SK-N-MC (cell line): ENCODE measurements around the gene AQP2.

Source experiments
- DNase-seq: peaks from one replicate; pipeline ENCODE4 v3.0.0-alpha.2; 2011; ENCODE audit warnings: low read depth, low spot score
- H3K27ac ChIP-seq: fragments of 200-600 bp; sonication (generic); 2 replicates; pipeline ENCODE4 v1.5.1; 2016; ENCODE audit warnings: mixed run types
- H3K36me3 ChIP-seq: fragments of 200-600 bp; sonication (generic); 2 replicates; pipeline ENCODE4 v1.6.1; 2017; ENCODE audit warnings: antibody characterized with exemption, low read length, mixed read lengths; ENCODE audit not compliant: insufficient read depth
- H3K4me3 ChIP-seq: fragments of 200-600 bp; sonication (generic); 2 replicates; pipeline ENCODE4 v1.5.1; 2016
- H3K9ac ChIP-seq: fragments of 200-600 bp; sonication (generic); 2 replicates; pipeline ENCODE4 v1.8.0; 2017; ENCODE audit warnings: mixed run types, mixed read lengths; ENCODE audit not compliant: insufficient read length
- H3K9me3 ChIP-seq: fragments of 200-600 bp; sonication (generic); 2 replicates; pipeline ENCODE4 v1.6.1; 2017; ENCODE audit warnings: low read depth, mild to moderate bottlenecking, antibody characterized with exemption, low read length, moderate library complexity, mixed read lengths
- EZH2 ChIP-seq: fragments of 200-600 bp; sonication (generic); IDR thresholded peaks from one replicate; pipeline ENCODE4 v1.6.1; 2017; ENCODE audit warnings: antibody characterized with exemption
- FOXP2 ChIP-seq: optimal IDR thresholded peaks from 2 replicates; pipeline ENCODE3; 2011; ENCODE audit warnings: mild to moderate bottlenecking, moderate library complexity; ENCODE audit not compliant: insufficient read depth; ENCODE audit errors: extremely low read length, control extremely low read depth
- POLR2AphosphoS5 ChIP-seq: IDR thresholded peaks from 2 replicates; pipeline ENCODE4 v1.6.1; 2012; ENCODE audit warnings: mild to moderate bottlenecking, low read depth, low read length, borderline replicate concordance

AQP2 gene

GRCh38 chr12:49916129-49916919, 34.2 kb upstream of the AQP2 start:
- Histone ChIP-seq H3K36me3 (no peaks in the 10 kb centered on the region), H3K9me3 (no peaks in the 10 kb centered on the region), H3K9ac (no peak overlapping the region), H3K27ac (no peak overlapping the region), H3K4me3 (no peak overlapping the region)
- TF ChIP-seq EZH2 (no peak), POLR2AphosphoS5 (no peak), FOXP2 (no peak)
- no peak for DNase-seq

- Histone ChIP-seq H3K27ac (no peak overlapping the region), H3K9me3 (no peaks in the 10 kb centered on the region), H3K36me3 (no peaks in the 10 kb centered on the region), H3K4me3 (0 out of 2 replicates have a peak overlapping the region, but pooled peaks have one; percentile 16), H3K9ac (no peak overlapping the region)
- DNase-seq, result no peak
- TF ChIP-seq FOXP2 (no peak), POLR2AphosphoS5 (no peak), EZH2 (no peak)
Observed at GRCh38 chr12:49917166-49917787, 33.3 kb upstream of the AQP2 start.

GRCh38 chr12:49917788-49918173, 32.8 kb upstream of the AQP2 start:
- no peak for DNase-seq
- H3K9ac ChIP-seq, result no peak overlapping the region
- H3K9me3 ChIP-seq, result no peaks in the 10 kb centered on the region
- no peaks in the 10 kb centered on the region for H3K36me3 ChIP-seq
- no peak overlapping the region for H3K4me3 ChIP-seq
- no peak overlapping the region for H3K27ac ChIP-seq
- TF ChIP-seq FOXP2, result no peak
- TF ChIP-seq EZH2, result no peak
- TF ChIP-seq POLR2AphosphoS5, result no peak

- TF ChIP-seq POLR2AphosphoS5 (no peak), EZH2 (no peak), FOXP2 (no peak)
- no peaks in the 10 kb centered on the region for H3K9me3 ChIP-seq
- H3K4me3 ChIP-seq, result no peak overlapping the region
- H3K36me3 ChIP-seq, result no peaks in the 10 kb centered on the region
- no peak overlapping the region for H3K27ac ChIP-seq
- no peak for DNase-seq
- no peak overlapping the region for H3K9ac ChIP-seq
Observed at GRCh38 chr12:49920241-49920914, 30.2 kb upstream of the AQP2 start.

GRCh38 chr12:49920915-49921286, 29.6 kb upstream of the AQP2 start:
- no peak overlapping the region for H3K4me3 ChIP-seq
- H3K27ac ChIP-seq, result no peak overlapping the region
- TF ChIP-seq POLR2AphosphoS5, result no peak
- TF ChIP-seq EZH2, result no peak
- no peak for TF ChIP-seq FOXP2
- no peaks in the 10 kb centered on the region for H3K36me3 ChIP-seq
- H3K9me3 ChIP-seq, result no peaks in the 10 kb centered on the region
- H3K9ac ChIP-seq, result no peak overlapping the region
- DNase-seq, result no peak

GRCh38 chr12:49921299-49921698, 29.2 kb upstream of the AQP2 start:
- no peak for TF ChIP-seq EZH2
- TF ChIP-seq FOXP2, result no peak
- no peak for TF ChIP-seq POLR2AphosphoS5
- no peak overlapping the region for H3K9ac ChIP-seq
- H3K36me3 ChIP-seq, result no peaks in the 10 kb centered on the region
- no peak overlapping the region for H3K4me3 ChIP-seq
- no peaks in the 10 kb centered on the region for H3K9me3 ChIP-seq
- no peak for DNase-seq
- H3K27ac ChIP-seq, result no peak overlapping the region

- Histone ChIP-seq H3K9ac (no peak overlapping the region), H3K9me3 (no peaks in the 10 kb centered on the region), H3K36me3 (no peaks in the 10 kb centered on the region), H3K27ac (no peak overlapping the region), H3K4me3 (no peak overlapping the region)
- TF ChIP-seq FOXP2, result no peak
- no peak for TF ChIP-seq POLR2AphosphoS5
- no peak for TF ChIP-seq EZH2
- DNase-seq, result no peak
Observed at GRCh38 chr12:49921936-49922335, 28.6 kb upstream of the AQP2 start.

GRCh38 chr12:49922349-49923034, 28.0 kb upstream of the AQP2 start:
- DNase-seq, result no peak
- H3K9ac ChIP-seq, result no peak overlapping the region
- no peak overlapping the region for H3K4me3 ChIP-seq
- no peaks in the 10 kb centered on the region for H3K36me3 ChIP-seq
- no peak overlapping the region for H3K27ac ChIP-seq
- no peaks in the 10 kb centered on the region for H3K9me3 ChIP-seq
- TF ChIP-seq EZH2, result no peak
- TF ChIP-seq FOXP2, result no peak
- no peak for TF ChIP-seq POLR2AphosphoS5
